ENCODE results near the gene P2RY2. TPM values are rescaled to one million over a fixed set of nuclear protein-coding genes. Genes with fewer than 3 reads are reported as not detected.

Gene P2RY2
- total and polyA plus RNA-seq, 9 of the 15 experiments (the other 6 are each of a cell fraction or from before 2014, with no cell fraction given), result not detected

DNA sequence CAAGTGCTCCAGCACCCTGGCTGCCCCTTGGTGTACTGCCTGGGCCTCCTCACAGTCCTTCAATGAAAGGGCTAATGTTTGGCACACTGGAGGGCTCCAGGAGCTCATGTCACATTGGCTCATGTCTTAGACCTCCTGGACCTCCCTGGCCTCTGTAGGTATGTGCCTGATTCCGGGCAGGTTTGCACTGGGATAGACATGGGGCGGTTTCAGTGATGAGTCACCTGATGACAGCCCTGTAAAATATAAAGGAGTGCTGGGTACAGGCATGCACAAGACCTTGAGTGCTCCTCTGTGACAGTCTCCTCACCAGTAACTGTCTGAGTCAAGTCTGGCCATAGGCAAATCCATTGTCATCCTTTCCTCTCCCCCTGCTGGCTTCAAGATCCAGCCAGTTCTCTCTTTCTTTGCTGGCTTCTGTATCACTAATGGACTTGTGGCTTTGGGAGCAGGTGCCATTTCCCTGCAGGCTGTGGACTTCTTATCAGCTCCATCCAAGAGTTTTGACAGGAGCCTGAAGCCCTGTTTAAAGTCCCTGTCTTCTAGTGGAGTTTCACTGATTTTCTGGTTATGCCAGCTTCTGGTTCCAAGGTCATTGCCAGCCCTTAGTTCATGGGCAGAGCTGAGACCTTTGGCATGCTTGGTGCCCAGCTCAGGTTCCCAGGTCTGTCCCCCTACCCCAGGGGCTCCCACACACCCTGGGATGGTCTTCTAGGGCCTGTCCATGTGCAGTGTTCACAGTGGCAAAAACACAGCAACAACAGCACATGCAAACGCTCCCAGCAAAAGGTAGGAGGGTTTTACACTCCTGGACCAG is 22.7 kb upstream of the P2RY2 start:
- no TSS peak for BruUV-seq (replicated peaks)
- no peak overlapping the region for H3K9ac ChIP-seq (ENCODE audit: insufficient read depth in 1 of 2, low read depth in 2 of 2, low read length in 2 of 2)
- no peaks in the 10 kb centered on the region for H3K9me1 ChIP-seq (ENCODE audit: control insufficient read depth, insufficient read depth, low read length)
- peaks cover 3% of the 10 kb centered on the region; the same call in 1 of the 2 replicates for H4K20me1 ChIP-seq (replicated peaks; ENCODE audit: control insufficient read depth, insufficient read depth, low read length)
- no peak overlapping the region for H3K4me2 ChIP-seq (ENCODE audit: insufficient read depth, low read length)
- ChIA-PET CTCF (ENCODE audit: low intra/inter-chr PET ratio) (no interaction called here), POLR2A (no interaction called here)
- in situ Hi-C loops (cut with MboI), result no loop called here
- H2AFZ ChIP-seq (ENCODE audit: low read depth, low read length), result no peak overlapping the region
- intact Hi-C loops (cut with micrococcal nuclease), result no loop called here
- no peak overlapping the region for H3K27ac ChIP-seq (ENCODE audit: extremely low read depth, low read depth, low read length)
- WGBS (ENCODE audit: insufficient coverage, low coverage, missing lambda C conversion rate), result 0% methylated on average over 3 of the region's 3 CpGs
- DNase-seq (ENCODE audit: extremely low read depth in 1 of 4, low spot score in 3 of 4) (no peak), ATAC-seq (no peak; the same call in 2 of the 3 replicates), FAIRE-seq (no peak)
- peaks cover 0 to 3% of the 10 kb centered on the region in 2 experiments; a peak in 1 of 5 replicates for H3K4me1 ChIP-seq (replicated peaks in 1 of 2; ENCODE audit: control insufficient read depth in 2 of 2, insufficient read depth in 2 of 2, low read length in 2 of 2)
- no peaks in the 10 kb centered on the region for H3K79me2 ChIP-seq (ENCODE audit: control insufficient read depth, insufficient read depth, low read length)
- peaks cover 21 to 57% of the 10 kb centered on the region in 2 experiments for H3K27me3 ChIP-seq (ENCODE audit: control insufficient read depth in 2 of 2, insufficient read depth in 2 of 2, low read length in 2 of 2)
- no peaks in the 10 kb centered on the region for H3K36me3 ChIP-seq (ENCODE audit: control insufficient read depth, insufficient read depth, low read length)
- H3K4me3 ChIP-seq, result no peak overlapping the region
- H3K9me3 ChIP-seq (replicated peaks; ENCODE audit: control insufficient read depth, insufficient read depth, low read depth, low read length), result no peaks in the 10 kb centered on the region
- TF ChIP-seq BRF1 (IDR thresholded peaks at IDR 0.05; ENCODE audit: borderline replicate concordance, extremely low read depth, insufficient read length) (no peak), FOSL1 (tag; conservative IDR thresholded peaks at IDR 0.05) (0 out of 2 replicates have a peak, but pooled peaks have one; percentile 26), ATF3 (IDR thresholded peaks at IDR 0.05) (peak; percentile 45; the same call in 1 of the 2 replicates), ATF3 (CRISPR knock-in tag; conservative IDR thresholded peaks at IDR 0.05) (no peak)

All from K562 (cell line).